ENCODE data around the gene HBZ.
"Not testable (repeated sequence)": the region's sequence is repeated elsewhere in the genome, so short reads cannot be mapped to it uniquely, and the experiment has no call there.

Gene HBZ

GRCh38 chr16:168424-168823, 16.0 kb downstream of the HBZ start (continued):
- no peak for TF ChIP-seq TCF4 (CRISPR knock-in tag; IDR thresholded peaks at IDR 0.05; ENCODE audit: borderline replicate concordance)
- TF ChIP-seq PATZ1 (CRISPR knock-in tag; IDR thresholded peaks at IDR 0.05; ENCODE audit: borderline replicate concordance) = no peak

- TF ChIP-seq TSHZ2 (CRISPR knock-in tag; IDR thresholded peaks at IDR 0.05) (no peak), ZNF70 (CRISPR knock-in tag; IDR thresholded peaks at IDR 0.05) (no peak), RARB (CRISPR knock-in tag; IDR thresholded peaks at IDR 0.05) (no peak), ZFP3 (CRISPR knock-in tag; IDR thresholded peaks at IDR 0.05) (no peak), SNAI2 (CRISPR knock-in tag; IDR thresholded peaks at IDR 0.05) (no peak), TCF4 (CRISPR knock-in tag; IDR thresholded peaks at IDR 0.05; ENCODE audit: borderline replicate concordance) (no peak), POU6F1 (CRISPR knock-in tag; IDR thresholded peaks at IDR 0.05; ENCODE audit: borderline replicate concordance, low read depth) (no peak), ZFP30 (CRISPR knock-in tag; IDR thresholded peaks at IDR 0.05) (no peak), PATZ1 (CRISPR knock-in tag; IDR thresholded peaks at IDR 0.05; ENCODE audit: borderline replicate concordance) (no peak), BACH2 (CRISPR knock-in tag; IDR thresholded peaks at IDR 0.05; ENCODE audit: borderline replicate concordance) (no peak), TOX (CRISPR knock-in tag; IDR thresholded peaks at IDR 0.05; ENCODE audit: borderline replicate concordance) (no peak), ARNTL (CRISPR knock-in tag; IDR thresholded peaks at IDR 0.05; ENCODE audit: borderline replicate concordance, low read depth) (no peak), CSDC2 (CRISPR knock-in tag; IDR thresholded peaks at IDR 0.05) (no peak), ESRRG (CRISPR knock-in tag; IDR thresholded peaks at IDR 0.05) (no peak), GLIS3 (CRISPR knock-in tag; IDR thresholded peaks at IDR 0.05) (no peak), PPARA (CRISPR knock-in tag; IDR thresholded peaks at IDR 0.05; ENCODE audit: borderline replicate concordance) (no peak), OSR1 (CRISPR knock-in tag; IDR thresholded peaks at IDR 0.05) (no peak), CSRNP3 (CRISPR knock-in tag; IDR thresholded peaks at IDR 0.05) (no peak)
- ATAC-seq = no peak
Observed at GRCh38 chr16:169014-169413, 16.6 kb downstream of the HBZ start.

GRCh38 chr16:170088-170507, 17.7 kb downstream of the HBZ start:
- peak; percentile 60 for ATAC-seq

- ATAC-seq = no peak
- TF ChIP-seq ZNF70 (CRISPR knock-in tag; IDR thresholded peaks at IDR 0.05) (no peak), SNAI2 (CRISPR knock-in tag; IDR thresholded peaks at IDR 0.05) (no peak), ISL1 (CRISPR knock-in tag; IDR thresholded peaks at IDR 0.05) (no peak), RARB (CRISPR knock-in tag; IDR thresholded peaks at IDR 0.05) (no peak), ZNF8 (CRISPR knock-in tag; IDR thresholded peaks at IDR 0.05) (no peak), ZFP30 (CRISPR knock-in tag; IDR thresholded peaks at IDR 0.05) (no peak), OSR1 (CRISPR knock-in tag; IDR thresholded peaks at IDR 0.05) (no peak), CSDC2 (CRISPR knock-in tag; IDR thresholded peaks at IDR 0.05) (no peak), ZC3H10 (CRISPR knock-in tag; IDR thresholded peaks at IDR 0.05) (no peak), CSRNP3 (CRISPR knock-in tag; IDR thresholded peaks at IDR 0.05) (no peak)
Observed at GRCh38 chr16:170788-171187, 18.3 kb downstream of the HBZ start.

GRCh38 chr16:172374-172941, 20.0 kb downstream of the HBZ start, which contains the start of gene HBA2:
Gene HBA2, plus strand, starts transcription at chr16:172876. Its CDS starts 37 bp downstream, at chr16:172913.
- ATAC-seq = not testable (repeated sequence)

GRCh38 chr16:173211-173854, 20.9 kb downstream of the HBZ start:
- ATAC-seq = not testable (repeated sequence)

Measured in SK-N-SH treated with all-trans-retinoic acid at 6 μM for 48 hours (cell line).